ENCODE data around the gene FOXC2.

Gene FOXC2

DNA sequence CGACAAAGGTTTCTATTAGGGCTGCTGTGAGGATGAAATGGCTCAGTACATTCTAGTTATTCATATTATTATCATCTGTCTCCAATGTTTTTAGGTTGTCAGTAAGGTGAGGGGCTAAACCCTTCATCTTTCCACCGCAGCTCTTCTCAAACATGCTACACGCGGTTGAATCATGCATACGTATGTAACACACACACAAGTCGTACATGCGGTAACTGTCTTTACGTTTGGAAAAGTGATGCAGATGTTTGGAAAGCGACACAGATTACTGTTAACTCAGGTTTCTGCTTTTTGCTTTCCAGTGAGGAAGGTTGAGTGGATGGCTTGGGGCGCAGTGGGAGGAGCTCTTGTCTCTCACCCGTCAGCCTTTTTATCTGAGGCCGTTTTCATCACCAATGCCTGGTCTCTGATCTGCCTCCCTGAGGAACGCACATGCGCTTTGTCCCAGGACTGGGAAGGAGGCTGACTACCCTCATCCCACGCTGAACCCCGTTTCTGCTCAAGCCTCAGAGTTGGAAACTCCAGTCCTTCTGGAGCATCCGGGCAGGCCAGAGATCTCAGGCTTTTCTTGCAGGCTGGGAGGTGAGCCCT, 8.6 kb downstream of the FOXC2 start:
- Histone ChIP-seq H3K27me3 (ENCODE audit: control insufficient read depth in 1 of 2, insufficient read depth in 2 of 2, low read length in 2 of 2) (peaks cover 64 to 86% of the 10 kb centered on the region in 2 donors), H3K36me3 (ENCODE audit: control insufficient read depth in 2 of 2, insufficient read depth in 2 of 2, low read length in 2 of 2) (no peaks in the 10 kb centered on the region), H3K9ac (ENCODE audit: low read length in 2 of 2) (no peak overlapping the region), H3K4me3 (ENCODE audit: low read length in 2 of 2) (peak overlapping the region in 1 of 2 donors; percentile 58), H3K4me1 (ENCODE audit: control insufficient read depth, insufficient read depth, low read length) (peaks cover 19% of the 10 kb centered on the region), H3K9me3 (ENCODE audit: control insufficient read depth in 2 of 2, low read length in 2 of 2) (no peaks in the 10 kb centered on the region), H3K27ac (ENCODE audit: low read length) (no peak overlapping the region)

DNA sequence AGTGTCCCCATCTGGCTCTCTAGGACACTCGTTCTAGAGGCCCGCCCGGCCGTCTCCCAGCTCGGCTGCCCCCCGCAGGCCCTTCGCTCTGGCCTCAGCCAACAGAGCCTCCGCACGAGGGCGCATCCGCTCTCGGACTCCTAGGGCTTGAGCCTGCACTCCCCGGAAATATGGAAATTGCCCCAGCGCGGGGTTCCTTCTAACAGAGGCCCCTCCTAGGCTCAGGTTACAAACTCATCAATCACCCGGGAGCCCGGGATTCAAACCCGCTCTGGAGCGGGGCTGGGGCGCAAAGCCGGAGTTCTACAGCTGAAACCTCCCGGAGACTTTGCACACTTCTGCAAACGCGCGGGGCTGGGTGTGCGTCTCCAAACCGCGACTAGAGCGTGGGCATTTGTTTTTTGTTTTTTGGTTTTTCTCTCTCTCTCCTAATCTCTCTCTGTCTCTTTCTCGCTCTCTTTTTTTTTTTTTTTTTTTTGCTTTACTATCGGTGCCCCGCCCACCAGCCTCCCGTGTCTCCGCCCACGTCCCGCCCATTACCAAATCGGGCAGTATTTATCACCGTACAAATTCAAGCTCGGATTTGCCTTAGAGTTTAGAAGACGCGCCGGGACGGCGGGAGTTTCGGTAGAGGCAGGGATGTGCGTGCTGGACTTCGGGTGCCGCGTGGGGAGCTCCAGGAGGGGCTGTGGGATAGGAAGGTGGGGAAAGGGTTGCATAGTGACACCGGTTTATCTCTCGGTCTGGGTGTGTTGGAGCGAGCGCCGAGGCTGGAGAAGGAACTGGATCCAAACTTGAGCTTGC, 9.3 kb downstream of the FOXC2 start:
- no peaks in the 10 kb centered on the region for H3K9me3 ChIP-seq (ENCODE audit: control insufficient read depth in 2 of 2, low read length in 2 of 2)
- H3K27me3 ChIP-seq (ENCODE audit: control insufficient read depth in 1 of 2, insufficient read depth in 2 of 2, low read length in 2 of 2), result peaks cover 60 to 80% of the 10 kb centered on the region in 2 donors
- no peaks in the 10 kb centered on the region for H3K36me3 ChIP-seq (ENCODE audit: control insufficient read depth in 2 of 2, insufficient read depth in 2 of 2, low read length in 2 of 2)
- no peak overlapping the region for H3K27ac ChIP-seq (ENCODE audit: low read length)
- H3K4me1 ChIP-seq (ENCODE audit: control insufficient read depth, insufficient read depth, low read length), result peaks cover 19% of the 10 kb centered on the region
- peak overlapping the region in 1 of 2 donors; percentile 58 for H3K4me3 ChIP-seq (ENCODE audit: low read length in 2 of 2)
- H3K9ac ChIP-seq (ENCODE audit: low read length in 2 of 2), result no peak overlapping the region

DNA sequence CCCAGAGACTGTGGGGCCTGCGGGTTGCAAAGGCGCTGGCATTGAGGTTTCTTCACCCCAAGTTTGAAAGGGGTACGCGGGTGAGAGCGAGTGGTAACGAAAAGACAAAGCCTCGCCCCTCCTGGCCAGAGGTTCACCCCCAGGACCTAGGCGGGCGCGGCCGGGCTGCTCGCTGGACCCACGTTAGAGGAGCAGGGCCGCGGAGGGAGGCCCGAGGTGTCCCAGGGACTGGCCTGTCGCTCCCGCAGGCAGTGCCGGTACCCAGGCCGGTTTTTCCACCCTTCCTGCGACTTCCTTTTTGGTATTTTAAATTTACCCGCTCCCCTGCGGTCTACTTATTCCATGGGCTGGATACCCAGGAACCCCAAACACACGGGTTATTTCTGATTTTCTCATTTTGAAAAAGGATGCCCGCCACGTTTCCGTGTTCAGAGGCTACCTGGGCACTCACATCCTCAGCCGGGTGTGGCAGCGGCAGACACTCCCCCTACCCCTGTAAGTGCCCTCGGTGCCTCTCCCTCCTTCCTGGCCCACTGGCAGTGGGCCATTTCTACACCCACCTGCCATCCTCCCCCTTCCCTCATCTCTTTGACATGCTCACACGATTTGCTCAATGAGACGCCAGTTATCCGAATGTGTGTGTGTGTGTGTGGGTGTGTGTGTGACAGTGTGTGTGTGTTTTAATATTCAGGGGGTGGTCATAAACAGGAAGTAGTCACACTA, 10.1 kb downstream of the FOXC2 start:
- Histone ChIP-seq H3K27me3 (ENCODE audit: control insufficient read depth in 1 of 2, insufficient read depth in 2 of 2, low read length in 2 of 2) (peaks cover 52 to 72% of the 10 kb centered on the region in 2 donors), H3K27ac (ENCODE audit: low read length) (no peak overlapping the region), H3K4me3 (ENCODE audit: low read length in 2 of 2) (peak overlapping the region in 1 of 2 donors; percentile 58), H3K4me1 (ENCODE audit: control insufficient read depth, insufficient read depth, low read length) (peaks cover 19% of the 10 kb centered on the region), H3K9ac (ENCODE audit: low read length in 2 of 2) (no peak overlapping the region), H3K36me3 (ENCODE audit: control insufficient read depth in 2 of 2, insufficient read depth in 2 of 2, low read length in 2 of 2) (no peaks in the 10 kb centered on the region), H3K9me3 (ENCODE audit: control insufficient read depth in 2 of 2, low read length in 2 of 2) (no peaks in the 10 kb centered on the region)

DNA sequence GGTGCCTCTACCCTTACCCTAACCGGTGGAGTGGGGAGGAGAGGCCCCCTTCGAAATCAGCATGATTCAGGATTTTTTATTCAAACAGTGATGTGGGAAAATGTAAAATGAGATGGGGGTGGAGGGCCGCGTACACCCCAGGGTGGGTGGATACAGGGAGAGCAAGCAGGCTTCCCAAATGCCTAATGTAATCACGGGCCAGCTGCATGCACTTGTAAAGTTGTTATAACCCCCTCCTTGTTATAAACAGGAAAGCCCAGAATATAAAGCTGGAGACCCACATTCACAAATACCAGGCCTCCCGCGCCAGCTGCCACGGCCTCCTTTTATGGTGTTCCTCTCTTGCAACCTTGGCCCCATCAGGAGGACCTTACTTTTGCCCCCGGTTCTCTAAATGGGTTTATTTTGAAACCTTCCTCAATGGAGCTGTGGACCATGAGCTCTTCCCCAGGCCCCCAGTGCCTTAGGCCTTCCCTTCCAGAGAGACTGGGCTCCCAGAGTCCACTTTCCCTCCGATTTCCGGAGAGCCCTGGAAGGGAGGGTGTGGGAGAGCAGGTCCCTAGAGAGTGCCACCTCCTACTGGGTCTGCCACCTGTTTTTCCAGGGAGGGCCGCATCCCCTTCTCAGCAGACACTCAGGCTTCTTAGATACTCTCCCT, 10.8 kb downstream of the FOXC2 start:
- no peak overlapping the region for H3K9ac ChIP-seq (ENCODE audit: low read length in 2 of 2)
- H3K27ac ChIP-seq (ENCODE audit: low read length), result no peak overlapping the region
- no peak overlapping the region for H3K4me3 ChIP-seq (ENCODE audit: low read length in 2 of 2)
- H3K9me3 ChIP-seq (ENCODE audit: control insufficient read depth in 2 of 2, low read length in 2 of 2), result no peaks in the 10 kb centered on the region
- no peaks in the 10 kb centered on the region for H3K36me3 ChIP-seq (ENCODE audit: control insufficient read depth in 2 of 2, insufficient read depth in 2 of 2, low read length in 2 of 2)
- peaks cover 19% of the 10 kb centered on the region for H3K4me1 ChIP-seq (ENCODE audit: control insufficient read depth, insufficient read depth, low read length)
- H3K27me3 ChIP-seq (ENCODE audit: control insufficient read depth in 1 of 2, insufficient read depth in 2 of 2, low read length in 2 of 2), result peaks cover 46 to 66% of the 10 kb centered on the region in 2 donors

DNA sequence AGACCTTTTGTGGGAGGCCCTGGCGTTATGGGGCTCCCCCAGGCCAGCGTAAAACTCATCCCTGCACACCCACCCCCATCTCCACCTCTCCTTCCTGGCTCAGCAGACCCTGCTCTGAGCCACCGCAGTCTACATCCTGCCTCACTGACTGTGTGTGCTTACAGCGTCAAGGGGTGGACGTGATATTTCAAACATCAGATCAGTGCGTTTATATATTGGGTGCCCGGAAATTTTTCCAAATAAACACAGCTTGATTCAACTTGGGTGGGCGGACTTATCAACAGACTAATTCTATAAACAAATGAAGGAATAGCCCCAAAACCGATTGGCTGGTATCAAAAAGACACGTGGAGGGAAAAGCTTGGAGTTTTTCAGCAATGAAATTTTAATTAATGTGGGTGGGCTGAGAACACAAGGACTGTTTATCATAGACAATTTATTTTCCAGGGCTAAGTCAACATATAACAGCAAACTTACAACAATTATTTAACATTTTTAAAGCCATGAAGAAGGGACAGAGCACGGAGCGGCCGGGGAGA, 11.5 kb downstream of the FOXC2 start, which contains the start of gene FOXL1:
Gene FOXL1 (plus strand): TSS at position 489 of the 539 bp plus-strand sequence. CDS start 175 bp downstream, outside the sequence.
- H3K4me1 ChIP-seq (ENCODE audit: control insufficient read depth, insufficient read depth, low read length), result peaks cover 19% of the 10 kb centered on the region
- no peak within 1 kb of the TSS for H3K27ac ChIP-seq (ENCODE audit: low read length)
- H3K27me3 ChIP-seq (ENCODE audit: control insufficient read depth in 1 of 2, insufficient read depth in 2 of 2, low read length in 2 of 2), result peaks cover 39 to 62% of the 10 kb centered on the region in 2 donors
- H3K9me3 ChIP-seq (ENCODE audit: control insufficient read depth in 2 of 2, low read length in 2 of 2), result no peaks in the 10 kb centered on the region
- no peak within 1 kb of the TSS for H3K4me3 ChIP-seq (ENCODE audit: low read length in 2 of 2)
- no peak within 1 kb of the TSS for H3K9ac ChIP-seq (ENCODE audit: low read length in 2 of 2)
- no peaks in the 10 kb centered on the region for H3K36me3 ChIP-seq (ENCODE audit: control insufficient read depth in 2 of 2, insufficient read depth in 2 of 2, low read length in 2 of 2)

DNA sequence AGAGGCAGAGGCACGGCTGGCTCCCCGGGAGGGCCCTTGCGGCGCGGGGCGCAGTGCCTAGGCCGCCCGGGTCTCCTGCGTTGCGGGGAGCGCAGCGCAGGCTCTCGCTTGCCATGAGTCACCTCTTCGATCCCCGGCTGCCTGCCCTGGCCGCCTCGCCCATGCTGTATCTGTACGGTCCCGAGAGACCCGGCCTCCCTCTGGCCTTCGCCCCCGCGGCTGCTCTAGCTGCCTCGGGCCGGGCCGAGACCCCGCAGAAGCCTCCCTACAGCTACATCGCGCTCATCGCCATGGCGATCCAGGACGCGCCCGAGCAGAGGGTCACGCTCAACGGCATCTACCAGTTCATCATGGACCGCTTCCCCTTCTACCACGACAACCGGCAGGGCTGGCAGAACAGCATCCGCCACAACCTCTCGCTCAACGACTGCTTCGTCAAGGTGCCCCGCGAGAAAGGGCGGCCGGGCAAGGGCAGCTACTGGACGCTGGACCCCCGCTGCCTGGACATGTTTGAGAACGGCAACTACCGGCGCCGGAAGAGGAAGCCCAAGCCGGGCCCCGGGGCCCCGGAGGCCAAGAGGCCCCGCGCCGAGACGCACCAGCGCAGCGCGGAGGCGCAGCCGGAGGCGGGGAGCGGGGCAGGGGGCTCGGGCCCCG, 12.1 kb downstream of the FOXC2 start:
- H3K27me3 ChIP-seq (ENCODE audit: control insufficient read depth in 1 of 2, insufficient read depth in 2 of 2, low read length in 2 of 2), result peaks cover 35 to 62% of the 10 kb centered on the region in 2 donors
- no peak overlapping the region for H3K27ac ChIP-seq (ENCODE audit: low read length)
- H3K4me3 ChIP-seq (ENCODE audit: low read length in 2 of 2), result no peak overlapping the region
- H3K4me1 ChIP-seq (ENCODE audit: control insufficient read depth, insufficient read depth, low read length), result peaks cover 19% of the 10 kb centered on the region
- H3K9ac ChIP-seq (ENCODE audit: low read length in 2 of 2), result no peak overlapping the region
- H3K9me3 ChIP-seq (ENCODE audit: control insufficient read depth in 2 of 2, low read length in 2 of 2), result no peaks in the 10 kb centered on the region
- H3K36me3 ChIP-seq (ENCODE audit: control insufficient read depth in 2 of 2, insufficient read depth in 2 of 2, low read length in 2 of 2), result no peaks in the 10 kb centered on the region

DNA sequence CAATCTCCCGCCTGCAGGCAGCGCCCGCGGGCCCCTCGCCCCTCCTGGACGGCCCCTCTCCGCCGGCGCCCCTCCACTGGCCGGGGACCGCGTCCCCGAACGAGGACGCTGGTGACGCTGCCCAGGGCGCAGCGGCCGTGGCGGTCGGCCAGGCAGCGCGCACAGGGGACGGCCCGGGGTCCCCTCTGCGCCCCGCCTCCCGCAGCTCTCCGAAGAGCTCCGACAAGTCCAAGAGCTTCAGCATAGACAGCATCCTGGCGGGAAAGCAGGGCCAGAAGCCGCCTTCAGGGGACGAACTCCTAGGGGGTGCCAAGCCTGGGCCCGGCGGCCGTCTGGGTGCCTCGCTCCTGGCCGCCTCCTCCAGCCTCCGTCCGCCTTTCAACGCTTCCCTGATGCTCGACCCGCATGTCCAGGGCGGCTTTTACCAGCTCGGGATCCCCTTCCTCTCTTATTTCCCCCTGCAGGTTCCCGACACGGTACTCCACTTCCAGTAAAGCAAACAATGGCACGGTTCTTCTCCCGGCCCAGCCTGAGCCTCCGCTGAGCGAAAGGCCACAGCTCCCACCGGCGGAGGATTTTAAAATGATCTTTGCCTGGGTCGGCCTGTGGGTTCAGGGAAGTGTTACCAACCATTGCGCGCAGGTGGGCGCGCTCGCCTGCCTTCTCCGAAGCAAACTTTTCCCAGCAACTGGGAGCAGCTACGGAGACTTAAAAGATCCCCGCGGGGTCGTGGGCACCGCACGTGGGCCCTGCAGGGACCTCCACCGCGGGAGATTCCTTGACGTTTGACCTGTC, 12.8 kb downstream of the FOXC2 start:
- Histone ChIP-seq H3K4me3 (ENCODE audit: low read length in 2 of 2) (no peak overlapping the region), H3K4me1 (ENCODE audit: control insufficient read depth, insufficient read depth, low read length) (peaks cover 22% of the 10 kb centered on the region), H3K27me3 (ENCODE audit: control insufficient read depth in 1 of 2, insufficient read depth in 2 of 2, low read length in 2 of 2) (peaks cover 28 to 63% of the 10 kb centered on the region in 2 donors), H3K9ac (ENCODE audit: low read length in 2 of 2) (no peak overlapping the region), H3K36me3 (ENCODE audit: control insufficient read depth in 2 of 2, insufficient read depth in 2 of 2, low read length in 2 of 2) (no peaks in the 10 kb centered on the region), H3K9me3 (ENCODE audit: control insufficient read depth in 2 of 2, low read length in 2 of 2) (no peaks in the 10 kb centered on the region), H3K27ac (ENCODE audit: low read length) (no peak overlapping the region)

DNA sequence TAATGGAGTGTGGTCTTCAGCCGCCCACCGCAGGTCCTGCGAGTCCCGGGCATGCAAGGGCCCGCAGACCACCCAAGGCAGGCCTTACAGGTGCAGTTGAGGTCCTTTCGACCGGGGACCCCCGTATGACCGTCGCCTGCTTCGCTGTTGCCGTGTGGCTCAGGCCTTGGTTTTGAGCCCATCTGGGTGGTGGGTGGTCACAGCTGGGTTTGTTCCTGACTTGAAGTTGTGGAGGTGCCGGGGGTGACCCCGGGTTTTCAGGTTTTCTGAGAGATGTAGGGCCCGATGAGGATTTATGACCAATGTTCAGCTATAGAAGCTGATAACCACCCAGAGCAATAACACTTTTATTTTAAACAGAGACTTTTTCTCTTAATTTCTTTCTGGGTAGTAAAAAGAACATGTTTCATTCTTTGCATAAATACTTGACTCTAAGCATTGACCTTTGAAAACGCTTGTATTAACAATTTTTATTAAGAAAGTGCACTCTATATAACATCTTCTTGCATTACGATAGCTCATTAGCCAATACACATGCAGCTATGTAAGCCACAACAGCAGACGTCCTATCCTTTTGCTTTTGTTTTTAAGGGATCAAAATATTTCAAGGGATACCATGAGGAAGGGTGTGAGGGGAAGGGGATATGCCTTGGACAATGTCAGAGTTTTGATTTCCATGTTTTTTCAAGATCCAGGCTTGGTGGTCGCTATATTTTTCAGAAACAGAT, 13.6 kb downstream of the FOXC2 start:
- H3K9ac ChIP-seq (ENCODE audit: low read length in 2 of 2), result no peak overlapping the region
- H3K27me3 ChIP-seq (ENCODE audit: control insufficient read depth in 1 of 2, insufficient read depth in 2 of 2, low read length in 2 of 2), result peaks cover 20 to 56% of the 10 kb centered on the region in 2 donors
- H3K36me3 ChIP-seq (ENCODE audit: control insufficient read depth in 2 of 2, insufficient read depth in 2 of 2, low read length in 2 of 2), result no peaks in the 10 kb centered on the region
- H3K9me3 ChIP-seq (ENCODE audit: control insufficient read depth in 2 of 2, low read length in 2 of 2), result no peaks in the 10 kb centered on the region
- no peak overlapping the region for H3K4me3 ChIP-seq (ENCODE audit: low read length in 2 of 2)
- H3K4me1 ChIP-seq (ENCODE audit: control insufficient read depth, insufficient read depth, low read length), result peaks cover 22% of the 10 kb centered on the region
- no peak overlapping the region for H3K27ac ChIP-seq (ENCODE audit: low read length)

DNA sequence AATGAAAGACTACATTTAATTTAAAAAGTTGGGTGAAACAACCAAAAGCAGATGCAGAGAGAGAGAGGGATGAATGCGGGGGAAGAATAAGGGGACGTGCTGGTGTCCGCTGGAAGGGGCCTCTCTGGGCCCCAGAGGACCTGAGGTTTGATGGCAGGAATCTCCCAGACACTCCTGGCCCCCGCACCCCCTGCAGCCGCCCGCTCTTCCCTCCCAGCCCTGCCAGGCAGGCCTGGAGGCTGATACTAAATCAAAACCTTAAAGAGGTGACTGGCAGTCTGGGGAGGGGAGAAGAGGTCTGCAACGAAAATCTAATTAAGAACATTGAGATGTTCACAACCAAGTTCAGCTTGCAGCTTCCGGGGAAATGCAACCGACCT, 14.2 kb downstream of the FOXC2 start:
- peaks cover 20% of the 10 kb centered on the region for H3K4me1 ChIP-seq (ENCODE audit: control insufficient read depth, insufficient read depth, low read length)
- H3K27ac ChIP-seq (ENCODE audit: low read length), result no peak overlapping the region
- H3K9ac ChIP-seq (ENCODE audit: low read length in 2 of 2), result no peak overlapping the region
- no peak overlapping the region for H3K4me3 ChIP-seq (ENCODE audit: low read length in 2 of 2)
- H3K9me3 ChIP-seq (ENCODE audit: control insufficient read depth in 2 of 2, low read length in 2 of 2), result no peaks in the 10 kb centered on the region
- peaks cover 15 to 51% of the 10 kb centered on the region in 2 donors for H3K27me3 ChIP-seq (ENCODE audit: control insufficient read depth in 1 of 2, insufficient read depth in 2 of 2, low read length in 2 of 2)
- H3K36me3 ChIP-seq (ENCODE audit: control insufficient read depth in 2 of 2, insufficient read depth in 2 of 2, low read length in 2 of 2), result no peaks in the 10 kb centered on the region

Measured in stomach smooth muscle (tissue), 2 donors.